GM18502 (cell line): ENCODE results near the gene LONRF3.

Experiments used
- ATAC-seq: cut with Tn5 transposase; IDR thresholded peaks from one replicate; pipeline ENCODE4 v1.9.1; 2021; ENCODE audit warnings: mild to moderate bottlenecking; ENCODE audit not compliant: unreplicated experiment, poor library complexity

LONRF3 gene

GRCh38 chrX:118974088-118974907 is at the start of gene LONRF3:
Gene LONRF3, plus strand, starts transcription at chrX:118974618. Its CDS starts 163 bp downstream, at chrX:118974781.
- ATAC-seq: no peak

- ATAC-seq: no peak
These were observed 46.3 kb upstream of the LONRF3 start for GRCh38 chrX:118928151-118928550.

- ATAC-seq: no peak
These were observed 39.1 kb upstream of the LONRF3 start for GRCh38 chrX:118935352-118935751.

GRCh38 chrX:118941147-118941546 is 33.3 kb upstream of the LONRF3 start:
- ATAC-seq: no peak

GRCh38 chrX:118943102-118943501 is 31.3 kb upstream of the LONRF3 start:
- ATAC-seq: no peak

- ATAC-seq: no peak
These were observed 28.5 kb upstream of the LONRF3 start for GRCh38 chrX:118945921-118946320.

- ATAC-seq: no peak
These were observed 26.1 kb upstream of the LONRF3 start for GRCh38 chrX:118948270-118948669.

- ATAC-seq: no peak
These were observed 12.4 kb upstream of the LONRF3 start for GRCh38 chrX:118961866-118962560.

GRCh38 chrX:118963159-118963558 is 11.3 kb upstream of the LONRF3 start:
- ATAC-seq: no peak

GRCh38 chrX:118964252-118964651 is 10.2 kb upstream of the LONRF3 start:
- no peak for ATAC-seq

- ATAC-seq: no peak
These were observed 9.0 kb upstream of the LONRF3 start for GRCh38 chrX:118965395-118965794.

GRCh38 chrX:118968031-118968430 is 6.4 kb upstream of the LONRF3 start:
- no peak for ATAC-seq

- no peak for ATAC-seq
These were observed 2.9 kb upstream of the LONRF3 start for GRCh38 chrX:118971552-118971951.

- ATAC-seq: no peak
These were observed 880 bp upstream of the LONRF3 start for GRCh38 chrX:118973389-118974087.

GRCh38 chrX:118974908-118975671 is 672 bp downstream of the LONRF3 start:
- ATAC-seq: peak; percentile 62

GRCh38 chrX:118975831-118976598 is 1.6 kb downstream of the LONRF3 start:
- no peak for ATAC-seq

GRCh38 chrX:118976599-118977340 is 2.4 kb downstream of the LONRF3 start:
- ATAC-seq: no peak

- ATAC-seq: no peak
These were observed 3.0 kb downstream of the LONRF3 start for GRCh38 chrX:118977424-118977823.

GRCh38 chrX:118978451-118978850 is 4.0 kb downstream of the LONRF3 start:
- no peak for ATAC-seq
